Stimulated activated CD8-positive, alpha-beta memory T cell treated with anti-CD3 and anti-CD28 coated beads, Interleukin-7, amount 100 ng/mL, for 1 hour (primary cell): Measurements from ENCODE around the gene ERCC6.

Source experiments
- DNase-seq, 2 donors: peaks; one replicate each; pipeline ENCODE4 v3.0.0-alpha.2; 2020; ENCODE audit warnings: low read depth in 2 of 2

Gene ERCC6

GRCh38 chr10:49549640-49550346 is 10.9 kb upstream of the ERCC6 start:
- DNase-seq = no peak

GRCh38 chr10:49543604-49544003 is 4.7 kb upstream of the ERCC6 start:
- DNase-seq = no peak

- no peak for DNase-seq
Measured at GRCh38 chr10:49542353-49542752, 3.4 kb upstream of the ERCC6 start.

GRCh38 chr10:49541762-49542161 is 2.8 kb upstream of the ERCC6 start:
- DNase-seq = no peak

GRCh38 chr10:49540056-49540797 is 1.3 kb upstream of the ERCC6 start:
- DNase-seq = no peak

GRCh38 chr10:49539320-49539885 is 482 bp upstream of the ERCC6 start:
- DNase-seq = no peak

GRCh38 chr10:49534670-49535381 is 4.1 kb downstream of the ERCC6 start:
- no peak for DNase-seq

GRCh38 chr10:49532461-49532860 is 6.5 kb downstream of the ERCC6 start:
- DNase-seq = no peak

- no peak for DNase-seq
Measured at GRCh38 chr10:49528977-49529506, 9.9 kb downstream of the ERCC6 start.

GRCh38 chr10:49527850-49528249 is 11.1 kb downstream of the ERCC6 start:
- DNase-seq = no peak

- no peak for DNase-seq
Measured at GRCh38 chr10:49527061-49527460, 11.9 kb downstream of the ERCC6 start.

- DNase-seq = no peak
Measured at GRCh38 chr10:49526619-49527018, 12.3 kb downstream of the ERCC6 start.

GRCh38 chr10:49524496-49524895 is 14.4 kb downstream of the ERCC6 start:
- no peak for DNase-seq

GRCh38 chr10:49523301-49523700 is 15.6 kb downstream of the ERCC6 start:
- no peak for DNase-seq

GRCh38 chr10:49521062-49521461 is 17.9 kb downstream of the ERCC6 start:
- no peak for DNase-seq

- DNase-seq = no peak
Measured at GRCh38 chr10:49520122-49520775, 18.7 kb downstream of the ERCC6 start.

- DNase-seq = no peak
Measured at GRCh38 chr10:49519717-49520116, 19.2 kb downstream of the ERCC6 start.

- no peak for DNase-seq
Measured at GRCh38 chr10:49518982-49519578, 19.8 kb downstream of the ERCC6 start.

GRCh38 chr10:49518566-49518965 is 20.4 kb downstream of the ERCC6 start:
- no peak for DNase-seq

GRCh38 chr10:49516216-49516970 is 22.5 kb downstream of the ERCC6 start:
- no peak for DNase-seq
